ENCODE measurements around the gene CSNK1D. TPM values are rescaled to one million over a fixed set of nuclear protein-coding genes. Genes with fewer than 3 reads are reported as not detected.

Gene CSNK1D
- total and polyA plus RNA-seq, 2 experiments from 2014 or later, result 55.3 to 66.4 TPM

DNA sequence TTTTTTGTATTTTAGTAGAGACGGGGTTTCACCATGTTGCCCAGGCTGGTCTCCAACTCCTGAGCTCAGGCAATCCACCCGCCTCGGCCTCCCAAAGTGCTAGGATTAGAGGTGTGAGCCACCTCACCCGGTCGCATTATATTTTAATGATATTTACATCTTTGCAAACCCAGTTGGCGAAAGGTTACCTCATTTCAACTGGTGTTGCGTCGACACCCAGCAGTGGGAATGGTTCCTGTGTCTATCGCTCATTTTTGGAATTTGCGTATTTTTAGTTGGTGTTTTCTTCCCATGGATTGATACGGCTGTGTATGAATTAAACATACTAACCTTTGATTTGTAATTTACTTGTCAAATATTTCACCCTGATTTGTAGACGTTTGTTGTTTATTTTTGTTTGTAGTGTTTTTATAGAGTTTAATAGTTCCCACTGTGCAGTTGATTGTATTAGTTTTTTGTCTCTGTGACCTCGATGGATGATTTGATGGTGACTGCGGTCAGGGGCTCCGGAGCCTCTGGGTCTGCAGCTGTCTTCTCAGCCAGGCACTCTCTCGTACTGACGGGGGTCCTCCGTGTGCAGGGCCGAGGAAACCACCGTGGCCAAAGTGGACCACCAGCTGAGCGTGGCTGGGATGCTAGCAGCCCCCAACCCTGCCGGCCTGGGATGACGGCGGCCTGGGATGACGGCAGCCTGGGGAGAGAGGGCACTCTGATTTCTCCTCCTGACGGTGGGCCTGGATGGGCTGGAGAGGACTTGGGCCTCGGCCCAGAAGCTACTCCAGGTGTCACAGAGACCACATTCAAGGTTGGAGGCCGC, 39.9 kb upstream of the CSNK1D start:
- no peaks in the 10 kb centered on the region for H4K20me1 ChIP-seq (replicated peaks; ENCODE audit: insufficient read depth)
- DNase-seq (ENCODE audit: low spot score) (no peak), ATAC-seq (no peak)
- TF ChIP-seq STAT1 (IDR thresholded peaks at IDR 0.05; ENCODE audit: unreplicated experiment) (no peak), REST (IDR thresholded peaks at IDR 0.05; ENCODE audit: unreplicated experiment) (no peak), POLR2AphosphoS5 (IDR thresholded peaks at IDR 0.05; ENCODE audit: low read depth) (no peak), ZNF331 (CRISPR knock-in tag; IDR thresholded peaks at IDR 0.05; ENCODE audit: low read depth) (no peak), EZH2 (IDR thresholded peaks at IDR 0.05; ENCODE audit: low read depth, unreplicated experiment) (no peak), ZNF114 (CRISPR knock-in tag; IDR thresholded peaks at IDR 0.05) (no peak), JUNB (IDR thresholded peaks at IDR 0.05; ENCODE audit: unreplicated experiment) (no peak), CTCF (conservative IDR thresholded peaks at IDR 0.05; ENCODE audit: low read depth in 2 of 2) (no peak), EZH2phosphoT487 (IDR thresholded peaks at IDR 0.05; ENCODE audit: unreplicated experiment) (no peak), CREB1 (CRISPR knock-in tag; IDR thresholded peaks at IDR 0.05; ENCODE audit: low read depth) (no peak), NANOG (IDR thresholded peaks at IDR 0.05; ENCODE audit: borderline replicate concordance) (no peak)
- TF ChIP-seq, protein P1, sequence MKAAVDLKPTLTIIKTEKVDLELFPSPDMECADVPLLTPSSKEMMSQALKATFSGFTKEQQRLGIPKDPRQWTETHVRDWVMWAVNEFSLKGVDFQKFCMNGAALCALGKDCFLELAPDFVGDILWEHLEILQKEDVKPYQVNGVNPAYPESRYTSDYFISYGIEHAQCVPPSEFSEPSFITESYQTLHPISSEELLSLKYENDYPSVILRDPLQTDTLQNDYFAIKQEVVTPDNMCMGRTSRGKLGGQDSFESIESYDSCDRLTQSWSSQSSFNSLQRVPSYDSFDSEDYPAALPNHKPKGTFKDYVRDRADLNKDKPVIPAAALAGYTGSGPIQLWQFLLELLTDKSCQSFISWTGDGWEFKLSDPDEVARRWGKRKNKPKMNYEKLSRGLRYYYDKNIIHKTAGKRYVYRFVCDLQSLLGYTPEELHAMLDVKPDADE (IDR thresholded peaks at IDR 0.05), result no peak
- TF ChIP-seq, protein P2, sequence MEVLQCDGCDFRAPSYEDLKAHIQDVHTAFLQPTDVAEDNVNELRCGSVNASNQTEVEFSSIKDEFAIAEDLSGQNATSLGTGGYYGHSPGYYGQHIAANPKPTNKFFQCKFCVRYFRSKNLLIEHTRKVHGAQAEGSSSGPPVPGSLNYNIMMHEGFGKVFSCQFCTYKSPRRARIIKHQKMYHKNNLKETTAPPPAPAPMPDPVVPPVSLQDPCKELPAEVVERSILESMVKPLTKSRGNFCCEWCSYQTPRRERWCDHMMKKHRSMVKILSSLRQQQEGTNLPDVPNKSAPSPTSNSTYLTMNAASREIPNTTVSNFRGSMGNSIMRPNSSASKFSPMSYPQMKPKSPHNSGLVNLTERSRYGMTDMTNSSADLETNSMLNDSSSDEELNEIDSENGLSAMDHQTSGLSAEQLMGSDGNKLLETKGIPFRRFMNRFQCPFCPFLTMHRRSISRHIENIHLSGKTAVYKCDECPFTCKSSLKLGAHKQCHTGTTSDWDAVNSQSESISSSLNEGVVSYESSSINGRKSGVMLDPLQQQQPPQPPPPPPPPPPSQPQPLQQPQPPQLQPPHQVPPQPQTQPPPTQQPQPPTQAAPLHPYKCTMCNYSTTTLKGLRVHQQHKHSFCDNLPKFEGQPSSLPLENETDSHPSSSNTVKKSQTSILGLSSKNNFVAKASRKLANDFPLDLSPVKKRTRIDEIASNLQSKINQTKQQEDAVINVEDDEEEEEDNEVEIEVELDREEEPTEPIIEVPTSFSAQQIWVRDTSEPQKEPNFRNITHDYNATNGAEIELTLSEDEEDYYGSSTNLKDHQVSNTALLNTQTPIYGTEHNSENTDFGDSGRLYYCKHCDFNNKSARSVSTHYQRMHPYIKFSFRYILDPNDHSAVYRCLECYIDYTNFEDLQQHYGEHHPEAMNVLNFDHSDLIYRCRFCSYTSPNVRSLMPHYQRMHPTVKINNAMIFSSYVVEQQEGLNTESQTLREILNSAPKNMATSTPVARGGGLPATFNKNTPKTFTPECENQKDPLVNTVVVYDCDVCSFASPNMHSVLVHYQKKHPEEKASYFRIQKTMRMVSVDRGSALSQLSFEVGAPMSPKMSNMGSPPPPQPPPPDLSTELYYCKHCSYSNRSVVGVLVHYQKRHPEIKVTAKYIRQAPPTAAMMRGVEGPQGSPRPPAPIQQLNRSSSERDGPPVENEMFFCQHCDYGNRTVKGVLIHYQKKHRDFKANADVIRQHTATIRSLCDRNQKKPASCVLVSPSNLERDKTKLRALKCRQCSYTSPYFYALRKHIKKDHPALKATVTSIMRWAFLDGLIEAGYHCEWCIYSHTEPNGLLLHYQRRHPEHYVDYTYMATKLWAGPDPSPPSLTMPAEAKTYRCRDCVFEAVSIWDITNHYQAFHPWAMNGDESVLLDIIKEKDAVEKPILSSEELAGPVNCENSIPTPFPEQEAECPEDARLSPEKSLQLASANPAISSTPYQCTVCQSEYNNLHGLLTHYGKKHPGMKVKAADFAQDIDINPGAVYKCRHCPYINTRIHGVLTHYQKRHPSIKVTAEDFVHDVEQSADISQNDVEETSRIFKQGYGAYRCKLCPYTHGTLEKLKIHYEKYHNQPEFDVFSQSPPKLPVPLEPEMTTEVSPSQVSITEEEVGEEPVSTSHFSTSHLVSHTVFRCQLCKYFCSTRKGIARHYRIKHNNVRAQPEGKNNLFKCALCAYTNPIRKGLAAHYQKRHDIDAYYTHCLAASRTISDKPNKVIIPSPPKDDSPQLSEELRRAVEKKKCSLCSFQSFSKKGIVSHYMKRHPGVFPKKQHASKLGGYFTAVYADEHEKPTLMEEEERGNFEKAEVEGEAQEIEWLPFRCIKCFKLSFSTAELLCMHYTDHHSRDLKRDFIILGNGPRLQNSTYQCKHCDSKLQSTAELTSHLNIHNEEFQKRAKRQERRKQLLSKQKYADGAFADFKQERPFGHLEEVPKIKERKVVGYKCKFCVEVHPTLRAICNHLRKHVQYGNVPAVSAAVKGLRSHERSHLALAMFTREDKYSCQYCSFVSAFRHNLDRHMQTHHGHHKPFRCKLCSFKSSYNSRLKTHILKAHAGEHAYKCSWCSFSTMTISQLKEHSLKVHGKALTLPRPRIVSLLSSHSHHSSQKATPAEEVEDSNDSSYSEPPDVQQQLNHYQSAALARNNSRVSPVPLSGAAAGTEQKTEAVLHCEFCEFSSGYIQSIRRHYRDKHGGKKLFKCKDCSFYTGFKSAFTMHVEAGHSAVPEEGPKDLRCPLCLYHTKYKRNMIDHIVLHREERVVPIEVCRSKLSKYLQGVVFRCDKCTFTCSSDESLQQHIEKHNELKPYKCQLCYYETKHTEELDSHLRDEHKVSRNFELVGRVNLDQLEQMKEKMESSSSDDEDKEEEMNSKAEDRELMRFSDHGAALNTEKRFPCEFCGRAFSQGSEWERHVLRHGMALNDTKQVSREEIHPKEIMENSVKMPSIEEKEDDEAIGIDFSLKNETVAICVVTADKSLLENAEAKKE (CRISPR knock-in tag; IDR thresholded peaks at IDR 0.05), result no peak
- Mint-ChIP-seq H3K27ac (no peak overlapping the region), H3K9me3 (no peaks in the 10 kb centered on the region), H3K4me1 (peaks cover 6% of the 10 kb centered on the region; the same call in 1 of the 3 replicates), H3K27me3 (ENCODE audit: insufficient read depth, low read depth, poor library complexity) (peaks cover 13% of the 10 kb centered on the region), H3K4me3 (no peak overlapping the region), H3K36me3 (ENCODE audit: low read depth) (no peaks in the 10 kb centered on the region)
- no peak overlapping the region for H3K4me2 ChIP-seq
- no peaks in the 10 kb centered on the region for H3K9me2 ChIP-seq (ENCODE audit: insufficient read depth)
- peaks cover under 1% of the 10 kb centered on the region for H3F3A ChIP-seq (replicated peaks; ENCODE audit: low read depth)
- H3K4me3 ChIP-seq, result no peak overlapping the region
- no peak overlapping the region for H2AFZ ChIP-seq
- H3K79me2 ChIP-seq (replicated peaks; ENCODE audit: insufficient read depth), result no peaks in the 10 kb centered on the region
- H3K27me3 ChIP-seq (ENCODE audit: insufficient read depth), result no peaks in the 10 kb centered on the region
- no peaks in the 10 kb centered on the region for H3K4me1 ChIP-seq (ENCODE audit: insufficient read depth)
- no peak overlapping the region for H3K27ac ChIP-seq (ENCODE audit: low read depth)
- H3K36me3 ChIP-seq (ENCODE audit: insufficient read depth), result no peaks in the 10 kb centered on the region
